Activated naive CD8-positive, alpha-beta T cell (primary cell): Measurements from ENCODE around the gene KRT2.

Experiments used
- H3K27ac Mint-ChIP-seq: one replicate; pipeline ENCODE4 v1.8.0; 2021; ENCODE audit warnings: mixed read lengths
- H3K27me3 Mint-ChIP-seq: one replicate; pipeline ENCODE4 v1.8.0; 2021; ENCODE audit warnings: mixed read lengths
- H3K36me3 Mint-ChIP-seq: one replicate; pipeline ENCODE4 v1.8.0; 2021; ENCODE audit warnings: mixed read lengths
- H3K4me1 Mint-ChIP-seq: one replicate; pipeline ENCODE4 v1.8.0; 2021; ENCODE audit warnings: low read depth, mixed read lengths
- H3K4me3 Mint-ChIP-seq: one replicate; pipeline ENCODE4 v1.8.0; 2021; ENCODE audit warnings: mild to moderate bottlenecking, mixed read lengths
- H3K9me3 Mint-ChIP-seq: one replicate; pipeline ENCODE4 v1.8.0; 2021; ENCODE audit warnings: low read depth, mixed read lengths

Gene KRT2

GRCh38 chr12:52630599-52631200 lies 21.3 kb downstream of the KRT2 start:
- Mint-ChIP-seq H3K9me3 (no peaks in the 10 kb centered on the region), H3K4me3 (peak overlapping the region; percentile 77), H3K36me3 (no peaks in the 10 kb centered on the region), H3K27me3 (no peaks in the 10 kb centered on the region), H3K27ac (peak overlapping the region; percentile 86), H3K4me1 (peaks cover 90% of the 10 kb centered on the region)

GRCh38 chr12:52630008-52630500 lies 22.0 kb downstream of the KRT2 start:
- Mint-ChIP-seq H3K4me1 (peaks cover 94% of the 10 kb centered on the region), H3K27ac (peak overlapping the region; percentile 86), H3K9me3 (no peaks in the 10 kb centered on the region), H3K36me3 (no peaks in the 10 kb centered on the region), H3K27me3 (no peaks in the 10 kb centered on the region), H3K4me3 (peak overlapping the region; percentile 77)

DNA sequence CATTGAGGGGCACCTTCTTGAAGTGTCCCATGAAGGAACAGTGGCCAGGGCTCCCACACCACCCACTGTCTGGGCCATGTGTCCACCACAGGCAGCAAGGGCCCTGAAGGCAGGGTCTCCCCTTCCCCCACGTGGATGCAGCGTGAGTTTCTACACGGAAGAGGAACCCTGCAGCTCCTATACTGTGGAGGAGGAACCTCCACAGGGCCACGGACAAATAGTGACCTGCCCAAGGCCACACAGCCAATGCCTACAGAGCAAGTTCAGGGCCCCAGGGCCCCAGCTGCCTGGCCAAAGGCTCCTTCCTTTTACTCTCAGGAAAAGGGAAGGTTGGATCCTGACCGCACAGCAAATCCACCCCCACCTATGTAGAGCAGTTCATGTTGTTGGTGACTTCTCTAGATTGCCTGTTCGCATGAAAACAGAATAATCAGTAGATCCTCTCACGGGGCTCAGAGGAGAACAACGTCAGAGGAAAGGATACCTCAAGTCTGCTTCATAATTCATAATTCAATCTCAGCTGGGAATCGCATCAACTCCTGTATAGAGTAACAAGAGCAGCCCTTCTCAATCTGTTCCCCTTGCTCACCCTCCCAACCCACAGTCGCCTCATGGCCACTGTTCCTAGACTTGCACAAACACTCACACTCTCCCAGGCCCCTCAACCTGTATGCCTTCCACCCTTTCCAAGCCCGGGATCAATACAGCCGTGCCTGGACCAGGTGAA lies 22.6 kb downstream of the KRT2 start:
- H3K4me3 Mint-ChIP-seq, result peak overlapping the region; percentile 77
- H3K36me3 Mint-ChIP-seq, result no peaks in the 10 kb centered on the region
- H3K27me3 Mint-ChIP-seq, result no peaks in the 10 kb centered on the region
- H3K4me1 Mint-ChIP-seq, result peaks cover 93% of the 10 kb centered on the region
- no peaks in the 10 kb centered on the region for H3K9me3 Mint-ChIP-seq
- peak overlapping the region; percentile 86 for H3K27ac Mint-ChIP-seq

- Mint-ChIP-seq H3K9me3 (no peaks in the 10 kb centered on the region), H3K36me3 (no peaks in the 10 kb centered on the region), H3K27me3 (no peaks in the 10 kb centered on the region), H3K27ac (peak overlapping the region; percentile 70), H3K4me1 (peaks cover 91% of the 10 kb centered on the region), H3K4me3 (peak overlapping the region; percentile 58)
Measured at GRCh38 chr12:52628841-52629240, 23.2 kb downstream of the KRT2 start.

- peaks cover 85% of the 10 kb centered on the region for H3K4me1 Mint-ChIP-seq
- H3K9me3 Mint-ChIP-seq, result no peaks in the 10 kb centered on the region
- H3K27ac Mint-ChIP-seq, result peak overlapping the region; percentile 70
- H3K36me3 Mint-ChIP-seq, result no peaks in the 10 kb centered on the region
- peak overlapping the region; percentile 58 for H3K4me3 Mint-ChIP-seq
- H3K27me3 Mint-ChIP-seq, result no peaks in the 10 kb centered on the region
Measured at GRCh38 chr12:52628111-52628507, 23.9 kb downstream of the KRT2 start.

GRCh38 chr12:52627395-52628110 lies 24.5 kb downstream of the KRT2 start:
- peak overlapping the region; percentile 12 for H3K4me3 Mint-ChIP-seq
- no peak overlapping the region for H3K27ac Mint-ChIP-seq
- H3K4me1 Mint-ChIP-seq, result peaks cover 84% of the 10 kb centered on the region
- H3K36me3 Mint-ChIP-seq, result no peaks in the 10 kb centered on the region
- H3K27me3 Mint-ChIP-seq, result no peaks in the 10 kb centered on the region
- no peaks in the 10 kb centered on the region for H3K9me3 Mint-ChIP-seq

GRCh38 chr12:52622349-52622748 lies 29.7 kb downstream of the KRT2 start:
- H3K9me3 Mint-ChIP-seq, result no peaks in the 10 kb centered on the region
- H3K4me1 Mint-ChIP-seq, result peaks cover 76% of the 10 kb centered on the region
- H3K4me3 Mint-ChIP-seq, result no peak overlapping the region
- no peak overlapping the region for H3K27ac Mint-ChIP-seq
- H3K36me3 Mint-ChIP-seq, result peaks cover 3% of the 10 kb centered on the region
- H3K27me3 Mint-ChIP-seq, result no peaks in the 10 kb centered on the region

GRCh38 chr12:52618866-52619265 lies 33.1 kb downstream of the KRT2 start:
- H3K36me3 Mint-ChIP-seq, result peaks cover 3% of the 10 kb centered on the region
- no peaks in the 10 kb centered on the region for H3K9me3 Mint-ChIP-seq
- H3K4me1 Mint-ChIP-seq, result peaks cover 80% of the 10 kb centered on the region
- H3K27ac Mint-ChIP-seq, result peak overlapping the region; percentile 2
- H3K4me3 Mint-ChIP-seq, result no peak overlapping the region
- no peaks in the 10 kb centered on the region for H3K27me3 Mint-ChIP-seq

GRCh38 chr12:52618216-52618615 lies 33.8 kb downstream of the KRT2 start, which contains the start of gene KRT73:
KRT73 (minus strand) TSS chr12:52618559; CDS start chr12:52618524, 35 bp downstream.
- H3K36me3 Mint-ChIP-seq, result peaks cover 3% of the 10 kb centered on the region
- no peak within 1 kb of the TSS for H3K4me3 Mint-ChIP-seq
- H3K27ac Mint-ChIP-seq, result peak within 1 kb of the TSS; percentile 98
- H3K9me3 Mint-ChIP-seq, result no peaks in the 10 kb centered on the region
- H3K4me1 Mint-ChIP-seq, result peaks cover 85% of the 10 kb centered on the region
- H3K27me3 Mint-ChIP-seq, result no peaks in the 10 kb centered on the region

- Mint-ChIP-seq H3K4me1 (peaks cover 89% of the 10 kb centered on the region), H3K27ac (peak overlapping the region; percentile 98), H3K36me3 (peaks cover 3% of the 10 kb centered on the region), H3K4me3 (no peak overlapping the region), H3K9me3 (no peaks in the 10 kb centered on the region), H3K27me3 (no peaks in the 10 kb centered on the region)
Measured at GRCh38 chr12:52617403-52617785, 34.6 kb downstream of the KRT2 start.

- peak overlapping the region; percentile 98 for H3K27ac Mint-ChIP-seq
- H3K9me3 Mint-ChIP-seq, result no peaks in the 10 kb centered on the region
- peak overlapping the region; percentile 9 for H3K4me3 Mint-ChIP-seq
- no peaks in the 10 kb centered on the region for H3K27me3 Mint-ChIP-seq
- peaks cover 93% of the 10 kb centered on the region for H3K4me1 Mint-ChIP-seq
- H3K36me3 Mint-ChIP-seq, result peaks cover 3% of the 10 kb centered on the region
Measured at GRCh38 chr12:52616680-52617402, 35.2 kb downstream of the KRT2 start.

- Mint-ChIP-seq H3K4me3 (peak overlapping the region; percentile 62), H3K27me3 (no peaks in the 10 kb centered on the region), H3K9me3 (no peaks in the 10 kb centered on the region), H3K4me1 (peaks cover 92% of the 10 kb centered on the region), H3K27ac (peak overlapping the region; percentile 98), H3K36me3 (peaks cover 3% of the 10 kb centered on the region)
Measured at GRCh38 chr12:52615912-52616311, 36.1 kb downstream of the KRT2 start.

DNA sequence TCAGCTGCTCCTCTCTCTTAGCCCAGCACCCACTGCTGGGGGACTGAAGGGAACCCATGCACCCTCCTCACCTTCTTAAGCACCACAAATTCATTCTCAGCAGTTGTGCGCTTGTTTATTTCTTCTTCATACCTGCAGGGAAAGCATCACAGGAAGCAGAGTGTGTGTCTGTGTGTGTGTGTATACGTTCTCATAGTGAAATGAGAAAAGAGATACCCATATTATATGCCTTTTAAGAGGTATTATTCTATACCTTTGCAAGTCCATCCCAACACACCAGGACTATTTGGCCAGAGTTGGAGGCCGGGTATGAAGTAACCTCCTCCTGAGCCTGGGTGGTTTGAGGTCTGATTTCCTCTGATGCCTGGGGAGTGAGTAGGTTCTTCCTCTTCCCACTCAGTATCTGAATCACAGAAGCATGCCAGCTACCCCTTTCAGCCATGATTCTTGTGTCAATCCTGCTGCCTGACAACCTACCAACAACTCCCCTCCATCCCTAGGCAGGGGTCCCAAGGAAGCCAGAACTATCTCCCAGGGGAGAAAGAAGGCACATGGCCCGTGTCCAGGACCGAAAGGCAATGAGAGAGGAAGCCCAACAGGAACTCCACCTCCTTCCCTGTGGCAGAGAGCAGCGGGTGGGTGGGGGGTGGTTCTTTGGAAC lies 36.7 kb downstream of the KRT2 start:
- Mint-ChIP-seq H3K27me3 (no peaks in the 10 kb centered on the region), H3K9me3 (no peaks in the 10 kb centered on the region), H3K36me3 (no peaks in the 10 kb centered on the region), H3K27ac (peak overlapping the region; percentile 98), H3K4me3 (peak overlapping the region; percentile 62), H3K4me1 (peaks cover 92% of the 10 kb centered on the region)
